Hepatocyte (in vitro differentiated cells): ENCODE measurements around the gene TDP2. TPM values are rescaled to one million over a fixed set of nuclear protein-coding genes. Genes with fewer than 3 reads are reported as not detected.

Experiments
- DNase-seq: peaks from one replicate; pipeline ENCODE4 v3.0.0-alpha.2; 2016; ENCODE audit warnings: low spot score
- H2AFZ ChIP-seq: fragments of 200-600 bp; sonication (generic); 2 replicates; pipeline ENCODE4 v1.6.0; 2016; ENCODE audit warnings: antibody characterized with exemption, mild to moderate bottlenecking
- H3K27ac ChIP-seq: fragments of 200-600 bp; sonication (generic); 2 replicates; pipeline ENCODE4 v1.5.1; 2016; ENCODE audit warnings: mild to moderate bottlenecking
- H3K27me3 ChIP-seq: fragments of 200-600 bp; sonication (generic); 2 replicates; pipeline ENCODE4 v1.6.1; 2016
- H3K36me3 ChIP-seq: fragments of 200-600 bp; sonication (generic); replicated peaks from 2 replicates; pipeline ENCODE4 v1.5.1; 2016; ENCODE audit warnings: low read depth; ENCODE audit not compliant: insufficient read depth
- H3K4me1 ChIP-seq: fragments of 200-600 bp; sonication (generic); 2 replicates; pipeline ENCODE4 v1.5.1; 2016; ENCODE audit warnings: mild to moderate bottlenecking, moderate library complexity; ENCODE audit not compliant: insufficient read depth
- H3K4me2 ChIP-seq: fragments of 200-600 bp; sonication (generic); 2 replicates; pipeline ENCODE4 v1.6.0; 2016
- H3K4me3 ChIP-seq: fragments of 200-600 bp; sonication (generic); 2 replicates; pipeline ENCODE4 v1.5.1; 2016; ENCODE audit warnings: mild to moderate bottlenecking
- H3K79me2 ChIP-seq: fragments of 200-600 bp; sonication (generic); 2 replicates; pipeline ENCODE4 v1.6.0; 2017; ENCODE audit warnings: mild to moderate bottlenecking
- H3K9me2 ChIP-seq: fragments of 200-600 bp; sonication (generic); replicated peaks from 2 replicates; pipeline ENCODE4 v1.6.0; 2017; ENCODE audit warnings: mild to moderate bottlenecking; ENCODE audit not compliant: insufficient read depth
- H3K9me3 ChIP-seq: fragments of 200-600 bp; sonication (generic); 2 replicates; pipeline ENCODE4 v1.5.1; 2016; ENCODE audit warnings: low read depth, mild to moderate bottlenecking
- H4K20me1 ChIP-seq: fragments of 200-600 bp; sonication (generic); 2 replicates; pipeline ENCODE4 v1.6.0; 2016; ENCODE audit warnings: mild to moderate bottlenecking; ENCODE audit not compliant: insufficient read depth, poor library complexity, severe bottlenecking
- EZH2 ChIP-seq: fragments of 200-600 bp; sonication (generic); IDR thresholded peaks from 2 replicates; pipeline ENCODE4 v1.6.1; 2016; ENCODE audit warnings: antibody characterized with exemption, mild to moderate bottlenecking, borderline replicate concordance
- EZH2phosphoT487 ChIP-seq: fragments of 200-600 bp; sonication (generic); IDR thresholded peaks from one replicate; pipeline ENCODE4 v1.6.1; 2018; ENCODE audit warnings: antibody characterized with exemption, mild to moderate bottlenecking, low read depth, moderate library complexity; ENCODE audit not compliant: unreplicated experiment, severe bottlenecking
- WGBS: methylation state at CpG from one replicate; pipeline ENCODE4 v1.1.6; 2016; ENCODE audit warnings: low lambda C conversion rate; ENCODE audit errors: missing lambda C conversion rate; 5-methylcytosine and 5-hydroxymethylcytosine counted together
- polyA plus RNA-seq: library from polyadenylated mRNA; unstranded; fragments of >200 nt; fragmentation: Nextera tagmentation; extraction: Ambion mirVana; gene quantifications from 2 replicates; pipeline ENCODE4 v1.2.1, GENCODE V29; 2016
- total RNA-seq: library from RNA; depleted of rRNA; stranded (reverse); fragments of >200 nt; gene quantifications from 2 replicates; pipeline ENCODE4 v1.2.3, GENCODE V29; 2014
- TF ChIP-seq, protein P1 (sequence below): fragments of 200-600 bp; sonication (generic); IDR thresholded peaks from 2 replicates; pipeline ENCODE4 v1.5.1; 2016; ENCODE audit warnings: antibody characterized with exemption, mild to moderate bottlenecking; ENCODE audit not compliant: poor library complexity

Gene TDP2
- total and polyA plus RNA-seq, 2 experiments from 2014 or later = 75.5 to 117 TPM

- WGBS = 83% methylated on average over 2 of the region's 2 CpGs
- H3K27ac ChIP-seq = no peak overlapping the region
- TF ChIP-seq, protein P1, sequence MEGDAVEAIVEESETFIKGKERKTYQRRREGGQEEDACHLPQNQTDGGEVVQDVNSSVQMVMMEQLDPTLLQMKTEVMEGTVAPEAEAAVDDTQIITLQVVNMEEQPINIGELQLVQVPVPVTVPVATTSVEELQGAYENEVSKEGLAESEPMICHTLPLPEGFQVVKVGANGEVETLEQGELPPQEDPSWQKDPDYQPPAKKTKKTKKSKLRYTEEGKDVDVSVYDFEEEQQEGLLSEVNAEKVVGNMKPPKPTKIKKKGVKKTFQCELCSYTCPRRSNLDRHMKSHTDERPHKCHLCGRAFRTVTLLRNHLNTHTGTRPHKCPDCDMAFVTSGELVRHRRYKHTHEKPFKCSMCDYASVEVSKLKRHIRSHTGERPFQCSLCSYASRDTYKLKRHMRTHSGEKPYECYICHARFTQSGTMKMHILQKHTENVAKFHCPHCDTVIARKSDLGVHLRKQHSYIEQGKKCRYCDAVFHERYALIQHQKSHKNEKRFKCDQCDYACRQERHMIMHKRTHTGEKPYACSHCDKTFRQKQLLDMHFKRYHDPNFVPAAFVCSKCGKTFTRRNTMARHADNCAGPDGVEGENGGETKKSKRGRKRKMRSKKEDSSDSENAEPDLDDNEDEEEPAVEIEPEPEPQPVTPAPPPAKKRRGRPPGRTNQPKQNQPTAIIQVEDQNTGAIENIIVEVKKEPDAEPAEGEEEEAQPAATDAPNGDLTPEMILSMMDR = no peak
- TF ChIP-seq EZH2 (no peak), EZH2phosphoT487 (no peak)
Measured at GRCh38 chr6:24613361-24614042, 53.2 kb downstream of the TDP2 start.

DNA sequence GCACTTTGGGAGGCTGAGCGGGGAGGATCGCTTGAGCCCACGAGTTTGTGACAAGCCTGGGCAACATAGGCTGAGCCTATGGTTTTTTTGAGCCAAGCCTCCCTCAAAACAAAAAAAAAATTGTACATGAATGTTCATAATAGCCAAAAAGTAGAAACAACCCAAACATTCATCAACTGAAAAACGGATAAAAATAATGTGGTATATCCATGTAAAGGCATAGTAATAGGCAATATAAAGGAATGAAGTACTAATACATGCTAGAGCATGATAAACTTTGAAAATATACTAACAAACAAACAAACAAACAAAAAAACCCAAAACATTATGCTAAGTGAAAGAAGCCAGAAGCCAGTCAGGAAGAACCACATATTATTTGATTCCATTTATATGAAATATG lies 56.0 kb downstream of the TDP2 start:
- TF ChIP-seq EZH2 = no peak
- TF ChIP-seq EZH2phosphoT487 = no peak
- TF ChIP-seq, protein P1 = no peak
- no peaks in the 10 kb centered on the region for H3K36me3 ChIP-seq
- 91% methylated on average over 4 of the region's 4 CpGs for WGBS
- no peaks in the 10 kb centered on the region for H4K20me1 ChIP-seq
- H3K4me3 ChIP-seq = no peak overlapping the region
- H3K27me3 ChIP-seq = no peaks in the 10 kb centered on the region
- no peaks in the 10 kb centered on the region for H3K79me2 ChIP-seq
- DNase-seq = no peak
- H3K4me2 ChIP-seq = no peak overlapping the region
- no peaks in the 10 kb centered on the region for H3K4me1 ChIP-seq
- no peak overlapping the region for H3K27ac ChIP-seq
- H3K9me3 ChIP-seq = no peaks in the 10 kb centered on the region
- H2AFZ ChIP-seq = no peak overlapping the region
- no peaks in the 10 kb centered on the region for H3K9me2 ChIP-seq

More at GRCh38 chr6:24613361-24614042, 53.2 kb downstream of the TDP2 start:
- no peaks in the 10 kb centered on the region for H3K9me2 ChIP-seq
- no peak overlapping the region for H2AFZ ChIP-seq
- no peaks in the 10 kb centered on the region for H3K9me3 ChIP-seq
- H3K36me3 ChIP-seq = no peaks in the 10 kb centered on the region
- no peak for DNase-seq
- no peaks in the 10 kb centered on the region for H3K79me2 ChIP-seq
- no peak overlapping the region for H3K4me2 ChIP-seq
- H3K27me3 ChIP-seq = no peaks in the 10 kb centered on the region
- no peak overlapping the region for H3K4me3 ChIP-seq
- no peaks in the 10 kb centered on the region for H4K20me1 ChIP-seq
- H3K4me1 ChIP-seq = no peaks in the 10 kb centered on the region

DNA sequence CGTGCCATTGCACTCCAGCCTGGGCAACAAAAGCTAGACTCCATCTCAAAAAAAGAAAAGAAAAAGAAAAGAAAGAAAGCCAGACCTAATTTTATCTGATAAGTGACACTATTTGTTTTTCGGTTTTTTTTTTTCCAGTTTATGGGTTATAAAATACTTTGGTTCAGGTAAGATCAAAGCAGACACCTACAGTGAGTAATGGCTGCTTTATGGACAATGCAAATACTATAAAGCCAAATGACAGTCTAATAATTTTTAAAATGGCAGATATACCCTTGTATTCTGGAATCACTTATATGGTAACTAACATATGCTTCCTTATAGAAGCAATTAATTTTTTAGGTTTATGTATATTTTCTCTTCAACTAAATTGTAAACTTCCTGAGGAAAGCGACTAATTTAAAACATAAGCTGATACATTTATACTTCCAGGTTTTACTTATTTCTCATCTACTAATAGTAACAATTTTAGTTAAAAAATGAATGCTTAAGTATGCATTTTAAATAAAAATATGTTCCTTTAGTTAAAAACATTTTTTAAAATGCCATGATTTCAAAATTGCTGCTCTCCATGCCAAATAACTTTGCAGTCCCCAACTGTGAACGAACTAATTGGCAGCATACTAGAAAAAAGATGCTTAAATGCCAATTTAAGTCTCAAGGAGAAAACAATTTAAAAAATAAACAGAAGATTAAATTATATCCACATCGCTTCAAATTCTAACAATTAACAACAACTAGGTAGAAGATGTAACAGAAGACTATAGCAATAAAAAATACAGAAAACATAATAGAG lies 59.2 kb downstream of the TDP2 start:
- H3K4me3 ChIP-seq = no peak overlapping the region
- H3K36me3 ChIP-seq = no peaks in the 10 kb centered on the region
- H2AFZ ChIP-seq = no peak overlapping the region
- H3K9me3 ChIP-seq = no peaks in the 10 kb centered on the region
- H3K4me2 ChIP-seq = no peak overlapping the region
- peak overlapping the region; percentile 59 for H3K27ac ChIP-seq
- DNase-seq = no peak
- H4K20me1 ChIP-seq = no peaks in the 10 kb centered on the region
- no peak for TF ChIP-seq EZH2phosphoT487
- no peak for TF ChIP-seq EZH2
- TF ChIP-seq, protein P1 = no peak
- no peaks in the 10 kb centered on the region for H3K79me2 ChIP-seq
- H3K4me1 ChIP-seq = no peaks in the 10 kb centered on the region
- H3K27me3 ChIP-seq = no peaks in the 10 kb centered on the region
- H3K9me2 ChIP-seq = no peaks in the 10 kb centered on the region
- 84% methylated on average over 4 of the region's 5 CpGs for WGBS
